RWPE1 (cell line): ENCODE results near the gene C4orf46.

Experiments used
- CTCF ChIA-PET: fragments of 350-600 bp; sonication (Branson Sonifier 250); formaldehyde crosslinking; extraction: SDS; loops from one replicate; lab custom pipeline; 2021; lab: Yijun Ruan, JAX
- POLR2A ChIA-PET: fragments of 400-600 bp; formaldehyde crosslinking; extraction: SDS; loops from one replicate; lab custom pipeline; 2020; ENCODE audit warnings: antibody characterized with exemption; ENCODE audit not compliant: low non-redundant PET; lab: Yijun Ruan, JAX
- DNase-seq: peaks from one replicate; pipeline ENCODE4 v3.0.0; 2012; ENCODE audit warnings: low spot score
- H3K27ac ChIP-seq: fragments of 450-650 bp; 2 replicates; pipeline ENCODE4 v1.5.1; 2017
- CTCF ChIP-seq: fragments of 450-650 bp; conservative IDR thresholded peaks from 2 replicates; pipeline ENCODE4 v1.5.1; 2017; ENCODE audit warnings: low read depth, mild to moderate bottlenecking

Gene C4orf46

GRCh38 chr4:158617956-158618355 is 53.7 kb downstream of the C4orf46 start:
- no peak for TF ChIP-seq CTCF
- CTCF ChIA-PET, result interaction anchor here (0.7 kb wide), 1 partner anchor 75 kb away, joined by 4 read pairs; no protein-coding TSS in a partner anchor
- POLR2A ChIA-PET, result no interaction called here
- H3K27ac ChIP-seq, result no peak overlapping the region
- DNase-seq, result no peak
